PC-9 (cell line): ENCODE measurements around the gene PIGO. TPM values are rescaled to one million over a fixed set of nuclear protein-coding genes. Genes with fewer than 3 reads are reported as not detected.

Experiments used
- BruUV-seq: library from RNA; stranded (reverse); fragments of 400-500 nt; replicated peaks from 2 replicates; lab custom pipeline; 2021; lab: Mats Ljungman, UMichigan
- CTCF ChIA-PET: fragments of 300-600 bp; sonication (Branson Sonifier 250); formaldehyde crosslinking; loops from one replicate; lab custom pipeline; 2022; ENCODE audit warnings: antibody characterized with exemption; lab: Charles Lee
- POLR2A ChIA-PET: fragments of 300-600 bp; sonication (Branson Sonifier 250); formaldehyde crosslinking; loops from one replicate; lab custom pipeline; 2022; ENCODE audit warnings: antibody characterized with exemption; ENCODE audit not compliant: unreplicated experiment; lab: Charles Lee
- DNase-seq, 2 experiments: peaks; one replicate each; pipeline versions ENCODE4 v3.0.0 to v3.0.0-alpha.2; 2015 to 2022; ENCODE audit warnings: mixed read lengths in 1 of 2
- H2AFZ ChIP-seq: fragments of 200-600 bp; sonication (generic); 2 replicates; pipeline ENCODE4 v1.8.1; 2017; ENCODE audit warnings: antibody characterized with exemption
- H3F3A ChIP-seq: fragments of 200-600 bp; sonication (generic); 2 replicates; pipeline ENCODE4 v1.8.1; 2017; ENCODE audit warnings: antibody characterized with exemption, mild to moderate bottlenecking, low read depth; ENCODE audit not compliant: insufficient read depth
- H3K27ac ChIP-seq: fragments of 200-600 bp; sonication (generic); 2 replicates; pipeline ENCODE4 v1.6.1; 2016; ENCODE audit warnings: mixed run types
- H3K27me3 ChIP-seq: fragments of 200-600 bp; sonication (generic); 2 replicates; pipeline ENCODE4 v1.6.1; 2016; ENCODE audit warnings: low read depth, mixed run types; ENCODE audit not compliant: insufficient read depth
- H3K36me3 ChIP-seq: fragments of 200-600 bp; sonication (generic); 2 replicates; pipeline ENCODE4 v1.6.1; 2016; ENCODE audit warnings: low read depth, mixed run types
- H3K4me1 ChIP-seq: fragments of 200-600 bp; sonication (generic); replicated peaks from 2 replicates; pipeline ENCODE4 v1.6.1; 2016; ENCODE audit warnings: mixed run types; ENCODE audit not compliant: insufficient read depth
- H3K4me2 ChIP-seq: fragments of 200-600 bp; sonication (generic); 2 replicates; pipeline ENCODE4 v1.6.1; 2017; ENCODE audit warnings: mixed run types
- H3K4me3 ChIP-seq: fragments of 200-600 bp; sonication (generic); 2 replicates; pipeline ENCODE4 v1.6.1; 2016; ENCODE audit warnings: mixed run types
- H3K79me2 ChIP-seq: fragments of 200-600 bp; sonication (generic); 2 replicates; pipeline ENCODE4 v1.6.1; 2017; ENCODE audit warnings: low read depth, mixed run types
- H3K9me2 ChIP-seq: fragments of 200-600 bp; sonication (generic); 2 replicates; pipeline ENCODE4 v1.8.1; 2017; ENCODE audit warnings: mild to moderate bottlenecking; ENCODE audit not compliant: insufficient read depth
- H3K9me3 ChIP-seq: fragments of 200-600 bp; sonication (generic); 2 replicates; pipeline ENCODE4 v1.8.1; 2016; ENCODE audit warnings: low read depth; ENCODE audit not compliant: insufficient read depth
- H4K20me1 ChIP-seq: fragments of 200-600 bp; sonication (generic); 2 replicates; pipeline ENCODE4 v1.8.1; 2017; ENCODE audit not compliant: insufficient read depth
- CTCF ChIP-seq: fragments of 200-600 bp; sonication (generic); conservative IDR thresholded peaks from 2 replicates; pipeline ENCODE4 v1.6.1; 2017; ENCODE audit warnings: mixed run types, antibody characterized with exemption, mild to moderate bottlenecking, moderate library complexity
- EZH2 ChIP-seq: fragments of 200-600 bp; sonication (generic); IDR thresholded peaks from 2 replicates; pipeline ENCODE4 v1.8.0; 2017; ENCODE audit warnings: antibody characterized with exemption, low read depth
- intact Hi-C: fragments of 100-400 bp; cut with micrococcal nuclease; formaldehyde crosslinking; loops from one replicate; pipeline ENCODE4 v1.10.0; 2022; ENCODE audit not compliant: unreplicated experiment
- total RNA-seq: library from RNA; stranded (reverse); gene quantifications from 2 replicates; pipeline ENCODE4 v1.2.3, GENCODE V29; 2021

PIGO gene
- total RNA-seq, 1 experiment from 2014 or later, result 20.3 TPM

GRCh38 chr9:35042891-35043545 lies 53.4 kb downstream of the PIGO start:
- no peaks in the 10 kb centered on the region for H4K20me1 ChIP-seq
- BruUV-seq, result no TSS peak
- H3K27me3 ChIP-seq, result no peaks in the 10 kb centered on the region
- no peaks in the 10 kb centered on the region for H3K9me2 ChIP-seq
- H3K79me2 ChIP-seq, result no peaks in the 10 kb centered on the region
- CTCF ChIA-PET, result no interaction called here
- no peak for TF ChIP-seq CTCF
- TF ChIP-seq EZH2, result no peak
- H3K36me3 ChIP-seq, result no peaks in the 10 kb centered on the region
- H3K4me2 ChIP-seq, result no peak overlapping the region
- POLR2A ChIA-PET, result no interaction called here
- peaks cover 10% of the 10 kb centered on the region; the same call in 1 of the 2 replicates for H3F3A ChIP-seq
- H2AFZ ChIP-seq, result no peak overlapping the region
- H3K27ac ChIP-seq, result no peak overlapping the region
- no peaks in the 10 kb centered on the region for H3K9me3 ChIP-seq
- intact Hi-C loops, result no loop called here
- no peak for DNase-seq
- H3K4me1 ChIP-seq, result peaks cover 12% of the 10 kb centered on the region
- no peak overlapping the region for H3K4me3 ChIP-seq

- DNase-seq, result peak; percentile 12 to 65
- Histone ChIP-seq H3K9me3 (no peaks in the 10 kb centered on the region), H3F3A (peaks cover 10% of the 10 kb centered on the region; the same call in 1 of the 2 replicates), H3K36me3 (no peaks in the 10 kb centered on the region), H3K27me3 (no peaks in the 10 kb centered on the region), H3K4me1 (peaks cover 12% of the 10 kb centered on the region), H3K9me2 (no peaks in the 10 kb centered on the region), H3K4me2 (peak overlapping the region; percentile 31; the same call in 1 of the 2 replicates), H3K79me2 (no peaks in the 10 kb centered on the region), H3K4me3 (no peak overlapping the region), H4K20me1 (no peaks in the 10 kb centered on the region), H2AFZ (no peak overlapping the region), H3K27ac (no peak overlapping the region)
- intact Hi-C loops, result no loop called here
- no TSS peak for BruUV-seq
- TF ChIP-seq EZH2 (no peak), CTCF (no peak)
- ChIA-PET CTCF (no interaction called here), POLR2A (interaction anchor here (0.7 kb wide), 1 partner anchor 31 kb away, joined by 6 read pairs; the partner anchor contains the start of gene VCP)
Observed at GRCh38 chr9:35042081-35042604, 54.2 kb downstream of the PIGO start.

Other genes with a start within 250 kb of the PIGO start
- not detected in 2 replicates for gene PHF24, start 138.3 kb downstream of the PIGO start, total RNA-seq
- 0.79 and 0.98 TPM in 2 replicates for gene DNAJB5, start 106.8 kb downstream of the PIGO start, total RNA-seq
- 200 and 216 TPM in 2 replicates for gene VCP, start 24.0 kb downstream of the PIGO start, total RNA-seq
- 45.3 and 48.7 TPM in 2 replicates for gene FANCG, start 16.6 kb downstream of the PIGO start, total RNA-seq
- 109 and 122 TPM in 2 replicates for gene STOML2, start 6.5 kb upstream of the PIGO start, total RNA-seq
- gene ATOSB, start 19.3 kb upstream of the PIGO start, total RNA-seq, result 7.1 and 10.5 TPM in 2 replicates
- gene UNC13B, start 65.4 kb upstream of the PIGO start, total RNA-seq, result not detected in 2 replicates